HG03460 (cell line): Measurements from ENCODE around the gene CCDC82.

ENCODE experiments used
- ATAC-seq: cut with Tn5 transposase; IDR thresholded peaks from one replicate; pipeline ENCODE4 v1.9.1; 2021; ENCODE audit not compliant: unreplicated experiment

CCDC82 gene

DNA sequence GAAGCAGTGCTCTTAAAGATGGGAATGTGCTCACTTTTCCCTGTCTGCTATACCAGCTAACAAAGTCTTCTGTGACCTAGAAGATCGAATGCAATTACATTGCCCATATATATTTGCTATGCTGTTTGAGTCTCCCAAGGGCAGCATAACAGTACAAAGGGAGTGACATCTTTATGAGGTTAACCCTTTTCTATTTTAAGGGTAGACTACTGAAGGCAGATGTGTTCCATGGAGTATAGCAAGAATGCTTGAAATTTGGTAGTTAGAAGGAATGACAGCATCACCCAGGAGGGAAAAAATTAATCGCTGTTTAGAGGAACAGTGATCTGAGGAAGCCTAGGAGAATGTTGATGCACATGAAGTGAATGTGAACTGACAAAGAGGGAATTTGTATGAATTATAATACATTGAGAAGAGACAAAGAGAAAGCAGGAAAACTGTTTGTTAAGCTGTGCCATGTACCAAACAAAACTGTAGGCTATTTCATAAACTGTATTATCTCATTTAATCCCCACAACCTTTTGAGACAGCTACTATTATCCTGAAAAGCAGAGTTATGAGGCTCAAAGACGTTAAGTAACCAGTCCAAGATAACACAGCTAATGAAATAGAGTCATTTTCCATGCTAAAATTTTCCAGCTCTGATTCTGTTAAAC is 59.7 kb downstream of the CCDC82 start:
- ATAC-seq: no peak

DNA sequence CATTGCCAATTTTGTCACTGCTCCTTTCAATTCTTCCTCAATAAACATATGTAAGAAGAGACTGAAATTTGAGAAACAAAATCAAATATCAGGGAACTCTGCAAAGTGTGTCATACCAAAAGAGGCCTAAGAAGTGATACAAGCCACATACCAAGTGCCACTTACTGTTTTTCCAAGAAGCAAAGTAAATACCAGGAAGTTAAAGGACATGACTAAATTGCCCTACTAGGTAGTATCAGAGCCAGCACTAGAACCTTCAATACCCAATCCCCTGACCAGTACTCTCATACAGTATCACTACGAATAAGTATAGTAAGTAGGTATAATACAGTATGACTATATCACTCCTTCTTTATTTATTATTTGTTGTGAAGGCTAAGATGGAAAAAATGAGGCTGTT is 60.3 kb downstream of the CCDC82 start:
- ATAC-seq: no peak

DNA sequence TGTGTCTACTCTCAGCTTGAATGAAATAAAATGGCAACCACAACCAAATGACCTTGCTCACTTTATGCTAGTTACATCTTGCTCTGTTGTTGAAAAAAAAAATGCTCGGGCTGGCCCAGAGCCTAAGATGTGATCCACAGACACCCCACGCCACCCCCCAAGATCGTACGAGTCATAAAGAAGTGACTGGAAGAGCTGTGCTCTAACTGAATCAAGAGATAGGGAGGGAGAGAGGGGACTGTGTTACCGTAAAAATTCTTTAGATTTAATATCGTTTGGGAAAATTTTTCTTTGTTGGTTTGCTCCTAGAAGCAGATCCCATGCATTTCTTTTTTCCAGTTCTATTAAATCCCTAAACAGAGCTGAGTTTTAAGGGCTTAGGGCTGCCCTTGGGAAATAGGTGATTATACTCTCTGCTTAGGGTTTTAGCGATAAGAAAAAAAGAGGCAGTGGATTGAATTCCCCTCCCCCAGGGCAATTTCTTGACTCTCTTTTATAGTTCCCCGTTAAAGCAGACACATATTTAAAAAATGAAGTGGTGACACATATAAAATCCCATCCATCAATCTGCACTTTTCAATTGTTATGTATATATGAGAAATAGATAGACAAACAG is 61.2 kb downstream of the CCDC82 start:
- ATAC-seq: no peak

DNA sequence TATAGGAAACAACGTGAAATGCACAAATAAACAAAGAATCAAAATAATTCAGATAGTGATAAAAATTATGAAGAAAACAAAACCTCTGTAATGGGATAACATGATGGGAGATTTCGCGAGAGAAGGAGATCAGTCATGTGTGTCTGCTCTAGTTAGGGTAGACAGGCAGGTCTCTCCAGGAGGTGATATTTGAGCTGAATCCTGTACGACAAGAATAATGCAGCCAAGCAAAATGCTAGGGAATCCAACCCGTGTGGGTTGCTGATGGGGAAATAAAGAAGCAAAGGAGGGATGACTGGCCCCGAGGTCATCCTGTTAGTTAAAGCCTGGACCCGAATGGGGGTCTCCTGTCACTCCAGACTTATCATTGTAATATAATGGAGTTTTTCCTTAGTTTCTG is 62.8 kb downstream of the CCDC82 start:
- no peak for ATAC-seq

- ATAC-seq: no peak
Measured at GRCh38 chr11:96324912-96325311, 64.8 kb downstream of the CCDC82 start.

- ATAC-seq: no peak
Measured at GRCh38 chr11:96323642-96323985, 66.1 kb downstream of the CCDC82 start.

- no peak for ATAC-seq
Measured at GRCh38 chr11:96322775-96323641, 66.7 kb downstream of the CCDC82 start.

DNA sequence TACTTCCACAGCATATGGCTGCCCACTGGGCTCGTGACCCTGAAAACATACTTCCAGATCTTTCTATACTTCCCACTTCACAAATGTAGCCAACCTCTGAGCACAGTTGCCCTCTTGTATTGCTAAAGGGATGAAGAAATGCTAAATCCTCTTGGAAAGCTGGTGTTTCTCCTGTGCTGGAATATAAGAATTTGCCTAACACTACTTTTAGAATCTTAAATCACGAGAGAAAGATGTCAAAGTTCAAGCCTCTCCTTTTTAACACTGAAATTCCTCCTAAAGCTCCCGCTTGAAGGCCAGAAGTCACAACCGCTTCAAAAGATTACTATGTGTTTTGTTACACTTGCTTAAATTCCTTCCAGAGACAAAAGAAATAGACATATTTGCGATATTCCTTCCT is 68.6 kb downstream of the CCDC82 start:
- ATAC-seq: no peak

DNA sequence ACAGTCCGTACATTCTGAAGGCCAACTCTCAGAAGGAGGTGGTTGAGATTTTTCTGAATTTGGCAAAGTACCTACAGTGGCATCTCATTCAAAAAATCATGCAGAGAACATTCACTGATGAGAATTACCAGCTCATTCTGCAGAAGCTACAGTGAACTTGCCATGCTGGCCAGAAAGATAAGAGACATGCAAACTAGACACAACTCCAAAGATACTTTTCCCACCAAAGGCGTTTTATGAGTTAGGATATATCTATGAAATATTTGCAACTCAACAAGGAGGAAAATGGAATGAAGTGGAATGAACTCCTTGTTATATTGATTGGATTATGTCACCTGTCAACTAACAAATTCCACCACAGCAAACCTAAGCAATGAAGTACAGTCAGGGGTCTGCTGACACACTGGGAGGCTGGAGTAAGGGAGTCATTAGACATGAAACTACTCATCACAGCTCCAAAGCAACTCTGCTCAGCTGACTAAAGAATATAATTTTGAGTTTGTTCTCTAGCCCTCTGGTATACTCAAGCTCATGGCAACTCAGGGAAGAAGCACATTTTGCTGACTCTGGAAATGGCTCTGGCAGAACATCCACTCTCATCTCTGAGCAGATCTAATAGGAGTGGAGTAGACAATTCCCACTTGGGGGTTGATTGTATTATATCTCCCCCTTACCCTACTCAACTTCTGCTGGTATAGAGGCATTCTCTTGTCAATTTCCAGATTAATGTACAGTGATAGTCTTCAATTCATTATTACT is 69.6 kb downstream of the CCDC82 start:
- ATAC-seq: no peak

- ATAC-seq: no peak
Measured at GRCh38 chr11:96318850-96319249, 70.9 kb downstream of the CCDC82 start.

DNA sequence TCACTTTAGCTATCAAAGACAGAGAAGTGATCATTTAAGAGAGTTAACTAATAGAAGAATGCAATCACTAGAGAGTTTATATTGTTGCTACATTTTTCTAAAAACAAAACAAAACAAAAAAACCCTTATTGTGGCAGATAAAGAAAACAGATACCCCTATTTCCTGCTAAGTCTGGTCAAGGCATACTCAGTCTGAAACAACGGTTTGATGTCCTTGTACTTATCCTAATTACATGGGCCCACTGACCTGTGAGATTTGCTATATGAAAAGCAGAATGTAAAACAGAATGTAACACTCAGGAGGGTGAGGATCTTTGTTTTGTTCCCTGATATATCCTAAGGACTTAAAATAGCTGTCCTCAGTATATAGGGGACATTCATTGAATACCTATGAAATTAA is 71.3 kb downstream of the CCDC82 start:
- ATAC-seq: no peak

- ATAC-seq: no peak
Measured at GRCh38 chr11:96317985-96318384, 71.7 kb downstream of the CCDC82 start.

DNA sequence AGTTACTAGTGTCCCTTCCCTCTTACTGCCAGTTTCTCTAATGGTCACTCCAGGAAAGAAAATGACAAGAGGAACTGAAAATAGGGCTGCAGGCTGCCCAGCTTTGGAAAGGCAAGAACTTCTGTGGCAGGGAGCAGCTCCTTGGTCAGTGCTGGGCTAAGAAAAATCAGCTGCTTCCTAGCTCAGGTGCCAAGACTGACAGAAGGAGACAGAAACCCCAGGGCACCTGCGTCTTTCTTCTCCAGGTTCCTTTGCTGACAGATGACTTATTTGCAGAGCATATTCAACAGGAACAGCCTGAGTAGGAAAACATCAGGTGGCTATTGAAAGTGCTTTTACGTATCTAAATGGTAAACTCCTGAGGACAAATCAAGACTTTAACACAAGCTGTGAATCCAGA is 72.1 kb downstream of the CCDC82 start:
- no peak for ATAC-seq

DNA sequence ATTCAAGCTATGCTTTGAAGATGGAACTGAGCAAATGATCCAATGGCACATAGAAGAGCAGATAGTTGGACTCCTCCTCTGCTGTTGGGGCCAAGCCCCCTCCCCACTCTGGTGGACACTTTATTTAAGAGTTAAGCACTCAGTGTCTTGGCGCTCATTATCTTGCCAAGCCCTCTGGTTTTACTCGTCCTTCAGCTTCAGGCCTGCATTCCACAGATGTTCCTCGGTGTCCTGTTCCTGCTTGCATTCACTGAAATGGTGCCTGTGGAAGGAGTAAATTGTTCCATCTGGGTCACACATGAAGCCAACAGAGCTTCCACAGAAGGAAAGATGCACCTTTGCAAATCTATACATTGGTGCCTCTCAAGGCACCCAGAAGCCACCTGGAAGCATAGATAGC is 72.8 kb downstream of the CCDC82 start:
- ATAC-seq: no peak

- no peak for ATAC-seq
Measured at GRCh38 chr11:96315476-96315875, 74.2 kb downstream of the CCDC82 start.

- no peak for ATAC-seq
Measured at GRCh38 chr11:96314326-96315020, 75.2 kb downstream of the CCDC82 start.

DNA sequence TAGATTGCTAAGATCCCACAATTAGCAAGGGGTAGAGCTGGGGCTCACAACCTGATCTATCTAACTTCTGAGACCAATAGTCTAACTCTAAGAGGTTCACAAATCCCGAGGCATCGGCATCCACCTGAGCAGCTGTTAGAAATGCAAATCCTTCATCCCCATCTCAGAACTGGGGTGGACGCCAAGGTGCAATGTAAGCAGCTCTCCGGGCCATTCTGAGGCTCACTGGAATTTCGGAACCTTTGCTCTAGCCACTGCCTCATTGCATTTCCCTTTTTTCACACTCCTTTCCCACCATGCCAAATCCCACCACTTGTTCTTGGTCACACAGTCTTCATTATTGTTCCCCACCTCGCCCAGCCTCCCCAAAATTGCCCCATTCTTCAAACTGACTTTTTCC is 76.5 kb downstream of the CCDC82 start:
- no peak for ATAC-seq

GRCh38 chr11:96311120-96311568 is 78.6 kb downstream of the CCDC82 start:
- no peak for ATAC-seq

- no peak for ATAC-seq
Measured at GRCh38 chr11:96310236-96310635, 79.5 kb downstream of the CCDC82 start.

GRCh38 chr11:96309643-96310017 is 80.1 kb downstream of the CCDC82 start:
- no peak for ATAC-seq
